Brain microvascular endothelial cell (primary cell): ENCODE results near the gene SLC24A3.

ENCODE experiments used
- DNase-seq: peaks from one replicate; pipeline ENCODE4 v3.0.0-alpha.2; 2020
- H3K27ac ChIP-seq: fragments of 250-450 bp; sonication (Bioruptor Pico); 2 replicates; pipeline ENCODE4 v1.5.1; 2020; ENCODE audit warnings: mild to moderate bottlenecking, moderate library complexity
- H3K27me3 ChIP-seq: fragments of 250-450 bp; sonication (Bioruptor Pico); replicated peaks from 2 replicates; pipeline ENCODE4 v1.5.1; 2020; ENCODE audit warnings: mild to moderate bottlenecking
- H3K36me3 ChIP-seq: fragments of 250-450 bp; sonication (Bioruptor Pico); replicated peaks from 2 replicates; pipeline ENCODE4 v1.5.1; 2020; ENCODE audit warnings: mild to moderate bottlenecking
- H3K4me3 ChIP-seq: 2 replicates; pipeline ENCODE4 v1.5.1; 2011; ENCODE audit warnings: low read depth, mild to moderate bottlenecking, control low read depth, low read length, moderate library complexity
- CTCF ChIP-seq: IDR thresholded peaks from 2 replicates; pipeline ENCODE4 v1.5.1; 2011; ENCODE audit warnings: low read depth, mild to moderate bottlenecking, moderate library complexity, low read length, control low read depth, inconsistent platforms; ENCODE audit errors: missing control alignments
- in situ Hi-C: cut with HindIII; loops from 2 replicates; pipeline ENCODE4 v1.10.0; 2017; ENCODE audit warnings: low sequenced_read_pairs, low pct_ligation_motif_present

Gene SLC24A3

GRCh38 chr20:19692100-19692499 is 479.7 kb downstream of the SLC24A3 start:
- no peaks in the 10 kb centered on the region for H3K36me3 ChIP-seq
- in situ Hi-C loops, result loop anchor here (25.0 kb wide), 1 partner anchor 295 kb away; no protein-coding TSS in a partner anchor
- no peaks in the 10 kb centered on the region for H3K27me3 ChIP-seq
- H3K4me3 ChIP-seq, result no peak overlapping the region
- H3K27ac ChIP-seq, result no peak overlapping the region
- no peak for DNase-seq
- TF ChIP-seq CTCF, result no peak

- H3K27me3 ChIP-seq, result no peaks in the 10 kb centered on the region
- no peak overlapping the region for H3K27ac ChIP-seq
- TF ChIP-seq CTCF, result peak; percentile 92
- peak overlapping the region; percentile 15 for H3K4me3 ChIP-seq
- no peaks in the 10 kb centered on the region for H3K36me3 ChIP-seq
- in situ Hi-C loops, result loop anchor here (25.0 kb wide), 1 partner anchor 295 kb away; no protein-coding TSS in a partner anchor
- DNase-seq, result peak; percentile 40
Measured at GRCh38 chr20:19692685-19693119, 480.3 kb downstream of the SLC24A3 start.

- H3K36me3 ChIP-seq, result no peaks in the 10 kb centered on the region
- no peak for TF ChIP-seq CTCF
- no peaks in the 10 kb centered on the region for H3K27me3 ChIP-seq
- no peak for DNase-seq
- no peak overlapping the region for H3K4me3 ChIP-seq
- in situ Hi-C loops, result loop anchor here (25.0 kb wide), 1 partner anchor 294 kb away; no protein-coding TSS in a partner anchor
- H3K27ac ChIP-seq, result no peak overlapping the region
Measured at GRCh38 chr20:19693508-19693907, 481.1 kb downstream of the SLC24A3 start.

GRCh38 chr20:19695081-19695480 is 482.6 kb downstream of the SLC24A3 start:
- in situ Hi-C loops, result loop anchor here (25.0 kb wide), 1 partner anchor 292 kb away; no protein-coding TSS in a partner anchor
- H3K4me3 ChIP-seq, result no peak overlapping the region

GRCh38 chr20:19696620-19697019 is 484.2 kb downstream of the SLC24A3 start:
- TF ChIP-seq CTCF, result no peak
- H3K27ac ChIP-seq, result no peak overlapping the region
- no peaks in the 10 kb centered on the region for H3K27me3 ChIP-seq
- DNase-seq, result no peak
- H3K36me3 ChIP-seq, result no peaks in the 10 kb centered on the region
- in situ Hi-C loops, result loop anchor here (25.0 kb wide), 1 partner anchor 291 kb away; no protein-coding TSS in a partner anchor
- H3K4me3 ChIP-seq, result no peak overlapping the region

More at GRCh38 chr20:19695081-19695480, 482.6 kb downstream of the SLC24A3 start:
- H3K27me3 ChIP-seq, result no peaks in the 10 kb centered on the region
- no peak for DNase-seq
- H3K36me3 ChIP-seq, result no peaks in the 10 kb centered on the region
- TF ChIP-seq CTCF, result no peak
- H3K27ac ChIP-seq, result no peak overlapping the region

- in situ Hi-C loops, result loop anchor here (25.0 kb wide), 1 partner anchor 290 kb away; no protein-coding TSS in a partner anchor
Measured at GRCh38 chr20:19697415-19697814, 485.0 kb downstream of the SLC24A3 start.

More at GRCh38 chr20:19697415-19697814, 485.0 kb downstream of the SLC24A3 start:
- no peak for DNase-seq
- H3K27me3 ChIP-seq, result no peaks in the 10 kb centered on the region
- H3K27ac ChIP-seq, result no peak overlapping the region
- TF ChIP-seq CTCF, result no peak
- no peak overlapping the region for H3K4me3 ChIP-seq
- H3K36me3 ChIP-seq, result no peaks in the 10 kb centered on the region
